ENCODE measurements around the gene CTDSPL.
"Not testable (repeated sequence)": the region's sequence is repeated elsewhere in the genome, so short reads cannot be mapped to it uniquely, and the experiment has no call there.

The CTDSPL gene

GRCh38 chr3:38026856-38027255 is 165.2 kb downstream of the CTDSPL start:
- no peak for DNase-seq

GRCh38 chr3:38027466-38028465 is 166.1 kb downstream of the CTDSPL start:
- DNase-seq = no peak

- DNase-seq = no peak
These were observed 167.1 kb downstream of the CTDSPL start for GRCh38 chr3:38028621-38029361.

GRCh38 chr3:38029400-38030125 is 167.9 kb downstream of the CTDSPL start, which contains the start of gene PLCD1:
Gene PLCD1 (minus strand): TSS chr3:38029642. CDS start chr3:38029539, 103 bp downstream.
- DNase-seq = no peak

- no peak for DNase-seq
These were observed 168.7 kb downstream of the CTDSPL start for GRCh38 chr3:38030126-38031021.

- DNase-seq = no peak
These were observed 169.6 kb downstream of the CTDSPL start for GRCh38 chr3:38031022-38031994.

- DNase-seq = no peak
These were observed 170.7 kb downstream of the CTDSPL start for GRCh38 chr3:38032328-38032865.

GRCh38 chr3:38033586-38033985 is 171.9 kb downstream of the CTDSPL start:
- DNase-seq = not testable (repeated sequence)

Measured in activated CD8-positive, alpha-beta memory T cell treated with anti-CD3 and anti-CD28 coated beads for 24 hours (primary cell).